ENCODE data around the gene GSDME.
A peak's percentile ranks its signal among the peaks of the same experiment; 100 is the strongest.
"Not testable (repeated sequence)": the region's sequence is repeated elsewhere in the genome, so short reads cannot be mapped to it uniquely, and the experiment has no call there.

The GSDME gene

GRCh38 chr7:24757353-24758275 lies at the start of gene GSDME:
Gene GSDME, minus strand, starts transcription at chr7:24757464. Its CDS starts 7,690 bp downstream, at chr7:24749774.
- DNase-seq (ENCODE audit: low spot score), result no peak

- no peak for DNase-seq (ENCODE audit: low spot score)
These were observed 45.0 kb upstream of the GSDME start for GRCh38 chr7:24802300-24802699.

- DNase-seq (ENCODE audit: low spot score), result no peak
These were observed 44.6 kb upstream of the GSDME start for GRCh38 chr7:24801883-24802282.

- DNase-seq (ENCODE audit: low spot score), result no peak
These were observed 43.4 kb upstream of the GSDME start for GRCh38 chr7:24800667-24801066.

GRCh38 chr7:24800073-24800472 lies 42.8 kb upstream of the GSDME start:
- DNase-seq (ENCODE audit: low spot score), result no peak

- no peak for DNase-seq (ENCODE audit: low spot score)
These were observed 42.2 kb upstream of the GSDME start for GRCh38 chr7:24799506-24799905.

- DNase-seq (ENCODE audit: low spot score), result no peak
These were observed 41.0 kb upstream of the GSDME start for GRCh38 chr7:24798261-24798660.

- DNase-seq (ENCODE audit: low spot score), result no peak
These were observed 40.0 kb upstream of the GSDME start for GRCh38 chr7:24797270-24797669.

GRCh38 chr7:24795407-24795767 lies 38.1 kb upstream of the GSDME start:
- no peak for DNase-seq (ENCODE audit: low spot score)

- DNase-seq (ENCODE audit: low spot score), result not testable (repeated sequence)
These were observed 37.6 kb upstream of the GSDME start for GRCh38 chr7:24794751-24795406.

- no peak for DNase-seq (ENCODE audit: low spot score)
These were observed 36.9 kb upstream of the GSDME start for GRCh38 chr7:24793982-24794648.

GRCh38 chr7:24788961-24789576 lies 31.8 kb upstream of the GSDME start:
- DNase-seq (ENCODE audit: low spot score), result no peak

- DNase-seq (ENCODE audit: low spot score), result no peak
These were observed 30.8 kb upstream of the GSDME start for GRCh38 chr7:24788075-24788474.

GRCh38 chr7:24786941-24787340 lies 29.7 kb upstream of the GSDME start:
- peak; percentile 87 for DNase-seq (ENCODE audit: low spot score)

GRCh38 chr7:24786306-24786705 lies 29.0 kb upstream of the GSDME start:
- DNase-seq (ENCODE audit: low spot score), result no peak

GRCh38 chr7:24784277-24784676 lies 27.0 kb upstream of the GSDME start:
- no peak for DNase-seq (ENCODE audit: low spot score)

GRCh38 chr7:24783698-24784097 lies 26.4 kb upstream of the GSDME start:
- DNase-seq (ENCODE audit: low spot score), result no peak

- no peak for DNase-seq (ENCODE audit: low spot score)
These were observed 23.8 kb upstream of the GSDME start for GRCh38 chr7:24781106-24781505.

GRCh38 chr7:24779283-24779655 lies 22.0 kb upstream of the GSDME start:
- DNase-seq (ENCODE audit: low spot score), result no peak

- DNase-seq (ENCODE audit: low spot score), result no peak
These were observed 21.4 kb upstream of the GSDME start for GRCh38 chr7:24778543-24779282.

GRCh38 chr7:24777806-24778205 lies 20.5 kb upstream of the GSDME start:
- DNase-seq (ENCODE audit: low spot score), result no peak

- no peak for DNase-seq (ENCODE audit: low spot score)
These were observed 16.4 kb upstream of the GSDME start for GRCh38 chr7:24773646-24774045.
